HuH-7 (cell line): Measurements from ENCODE around the gene PPP2R2B.

ENCODE experiments used
- DNase-seq: peaks from one replicate; pipeline ENCODE4 v3.0.0; 2011; ENCODE audit warnings: low spot score

Gene PPP2R2B

GRCh38 chr5:146549615-146550014 is 328.9 kb downstream of the PPP2R2B start:
- DNase-seq, result no peak

- DNase-seq, result no peak
Observed at GRCh38 chr5:146548781-146549449, 329.6 kb downstream of the PPP2R2B start.

GRCh38 chr5:146544232-146544631 is 334.3 kb downstream of the PPP2R2B start:
- DNase-seq, result no peak

- DNase-seq, result peak; percentile 53
Observed at GRCh38 chr5:146541958-146542849, 336.4 kb downstream of the PPP2R2B start.

GRCh38 chr5:146540414-146540813 is 338.1 kb downstream of the PPP2R2B start:
- DNase-seq, result no peak

GRCh38 chr5:146539973-146540372 is 338.6 kb downstream of the PPP2R2B start:
- no peak for DNase-seq

GRCh38 chr5:146538432-146538831 is 340.1 kb downstream of the PPP2R2B start:
- no peak for DNase-seq

- DNase-seq, result no peak
Observed at GRCh38 chr5:146533882-146534281, 344.7 kb downstream of the PPP2R2B start.

GRCh38 chr5:146533260-146533857 is 345.2 kb downstream of the PPP2R2B start:
- peak; percentile 66 for DNase-seq
